B cell (primary cell): ENCODE measurements around the gene IVNS1ABP. TPM values are rescaled to one million over a fixed set of nuclear protein-coding genes. Genes with fewer than 3 reads are reported as not detected.

Experiments
- ATAC-seq: fragments of 200-7000 bp; cut with Tn5 transposase; one replicate; pipeline ENCODE4 v1.10.0; 2021; ENCODE audit warnings: low read depth, mild to moderate bottlenecking, moderate number of reproducible peaks, moderate library complexity
- CTCF ChIA-PET: fragments of 350-600 bp; sonication (Branson Sonifier 250); formaldehyde crosslinking; loops from one replicate; lab custom pipeline; 2021; ENCODE audit warnings: antibody characterized with exemption, inconsistent platforms; lab: Charles Lee
- POLR2A ChIA-PET: fragments of 350-600 bp; sonication (Branson Sonifier 250); formaldehyde crosslinking; loops from one replicate; lab custom pipeline; 2021; ENCODE audit warnings: antibody characterized with exemption; lab: Charles Lee
- DNase-seq: peaks from one replicate; pipeline ENCODE4 v3.0.0; 2013
- H2AFZ ChIP-seq: 2 replicates; pipeline ENCODE4 v1.6.1; 2012; ENCODE audit warnings: mild to moderate bottlenecking, low read depth, low read length; ENCODE audit not compliant: insufficient read depth, poor library complexity, severe bottlenecking
- H3K27ac ChIP-seq, 2 donors: 1 replicate in 1 of 2; 2 replicates in 1 of 2; pipeline ENCODE4 v1.5.1; 2012 to 2013; ENCODE audit warnings: low read length in 2 of 2, mild to moderate bottlenecking in 2 of 2, moderate library complexity in 1 of 2
- H3K27me3 ChIP-seq, 4 experiments: fragments of 200-600 bp in 1 of 4; sonication (generic) in 1 of 4; replicated peaks in 1 of 4; 1 replicate in 2 of 4; 2 replicates in 2 of 4; pipeline versions ENCODE4 v1.6.1 to v1.7.0; 2013 to 2016; ENCODE audit warnings: low read length in 3 of 4, mild to moderate bottlenecking in 2 of 4, mixed read lengths in 1 of 4, moderate library complexity in 1 of 4; ENCODE audit not compliant: insufficient read depth in 4 of 4, control insufficient read depth in 3 of 4; ENCODE audit errors: control extremely low read depth in 1 of 4
- H3K36me3 ChIP-seq, 2 experiments: replicated peaks in 1 of 2; 1 replicate in 1 of 2; 2 replicates in 1 of 2; pipeline versions ENCODE4 v1.6.1 to v1.7.1; 2013; ENCODE audit warnings: low read length in 1 of 2; ENCODE audit not compliant: insufficient read depth in 2 of 2, control insufficient read depth in 1 of 2; ENCODE audit errors: control extremely low read depth in 1 of 2, extremely low read depth in 1 of 2
- H3K4me1 ChIP-seq, 2 donors: fragments of 200-600 bp in 1 of 2; sonication (generic) in 1 of 2; 1 replicate in 1 of 2; 2 replicates in 1 of 2; pipeline versions ENCODE4 v1.5.1 to v1.6.1; 2013 to 2017; ENCODE audit warnings: low read length in 2 of 2; ENCODE audit not compliant: control insufficient read depth in 2 of 2, insufficient read depth in 2 of 2
- H3K4me2 ChIP-seq: replicated peaks from 2 replicates; pipeline ENCODE3; 2012; ENCODE audit warnings: mild to moderate bottlenecking, low read depth, low read length; ENCODE audit not compliant: poor library complexity, severe bottlenecking
- H3K4me3 ChIP-seq, 5 experiments: fragments of 200-600 bp in 1 of 5; sonication (generic) in 1 of 5; 1 replicate in 3 of 5; 2 replicates in 2 of 5; pipeline versions ENCODE4 v1.5.1 to v1.7.0; 2011 to 2016; ENCODE audit warnings: low read length in 4 of 5, mild to moderate bottlenecking in 4 of 5, low read depth in 2 of 5, control low read depth in 1 of 5, moderate library complexity in 1 of 5; ENCODE audit not compliant: insufficient read depth in 1 of 5; ENCODE audit errors: control extremely low read depth in 1 of 5, extremely low read depth in 1 of 5
- H3K79me2 ChIP-seq: fragments of 200-600 bp; sonication (generic); one replicate; pipeline ENCODE4 v1.6.0; 2016; ENCODE audit warnings: low read length; ENCODE audit not compliant: control insufficient read depth, insufficient read depth
- H3K9ac ChIP-seq: fragments of 200-600 bp; sonication (generic); 2 replicates; pipeline ENCODE4 v1.6.1; 2017; ENCODE audit warnings: mild to moderate bottlenecking, low read length, moderate library complexity
- H3K9me3 ChIP-seq, 3 donors: one replicate each; pipeline versions ENCODE4 v1.6.1 to v1.7.1; 2013; ENCODE audit warnings: low read length in 2 of 3; ENCODE audit not compliant: control insufficient read depth in 2 of 3, insufficient read depth in 1 of 3; ENCODE audit errors: control extremely low read depth in 1 of 3
- H4K20me1 ChIP-seq: 2 replicates; pipeline ENCODE4 v1.6.0; 2012; ENCODE audit warnings: mild to moderate bottlenecking, low read length; ENCODE audit not compliant: insufficient read depth, control insufficient read depth, poor library complexity, severe bottlenecking
- H3K27ac Mint-ChIP-seq: one replicate; pipeline ENCODE4 v1.8.0; 2021; ENCODE audit warnings: mixed read lengths
- H3K27me3 Mint-ChIP-seq: one replicate; pipeline ENCODE4 v1.8.0; 2021; ENCODE audit warnings: mixed read lengths
- H3K4me1 Mint-ChIP-seq: one replicate; pipeline ENCODE4 v1.8.0; 2021; ENCODE audit warnings: mixed read lengths
- H3K4me3 Mint-ChIP-seq: one replicate; pipeline ENCODE4 v1.8.0; 2021; ENCODE audit warnings: mixed read lengths
- H3K9me3 Mint-ChIP-seq: one replicate; pipeline ENCODE4 v1.8.0; 2022; ENCODE audit warnings: mixed read lengths; ENCODE audit not compliant: insufficient read depth
- CTCF ChIP-seq: fragments of 200-600 bp; IDR thresholded peaks from one replicate; pipeline ENCODE4 v1.8.0; 2022; ENCODE audit warnings: antibody characterized with exemption, mild to moderate bottlenecking
- EZH2 ChIP-seq: IDR thresholded peaks from 2 replicates; pipeline ENCODE4 v1.6.1; 2012; ENCODE audit warnings: borderline replicate concordance, low read depth, mild to moderate bottlenecking, moderate library complexity, low read length; ENCODE audit not compliant: insufficient read depth, poor library complexity, severe bottlenecking
- WGBS: methylation state at CpG from one replicate; pipeline ENCODE4 v1.1.5; 2013; ENCODE audit warnings: missing lambda C conversion rate; ENCODE audit not compliant: insufficient coverage; 5-methylcytosine and 5-hydroxymethylcytosine counted together
- intact Hi-C: fragments of 100-400 bp; cut with micrococcal nuclease; formaldehyde crosslinking; loops from one replicate; pipeline ENCODE4 v1.10.0; 2022
- polyA plus RNA-seq: library from polyadenylated mRNA; depleted of rRNA; stranded (reverse); fragments of >200 nt; gene quantifications from 2 replicates; pipeline ENCODE4 v1.2.3, GENCODE V29; 2012
- total RNA-seq, 2 donors: library from RNA; stranded (reverse); fragments of 120-200 nt in 1 of 2; gene quantifications; 1 replicate in 1 of 2; 2 replicates in 1 of 2; pipeline versions ENCODE4 v1.2.3 to v1.2.4, GENCODE V29; 2013 to 2022

IVNS1ABP gene
- total and polyA plus RNA-seq, 2 donors (not counting 1 experiment from before 2014, with no cell fraction given): 42.9 to 87.0 TPM

GRCh38 chr1:185284533-185285276 lies 32.3 kb downstream of the IVNS1ABP start:
- Histone ChIP-seq H3K4me1 (no peaks in the 10 kb centered on the region), H2AFZ (no peak overlapping the region), H3K9me3 (peaks cover 0 to 1% (median 0%) of the 10 kb centered on the region in 3 donors), H3K9ac (no peak overlapping the region), H3K27ac (no peak overlapping the region), H3K36me3 (peaks cover 0 to 2% of the 10 kb centered on the region in 2 experiments), H3K4me3 (no peak overlapping the region), H3K79me2 (no peaks in the 10 kb centered on the region), H3K27me3 (no peaks in the 10 kb centered on the region), H4K20me1 (no peaks in the 10 kb centered on the region), H3K4me2 (no peak overlapping the region)
- Mint-ChIP-seq H3K9me3 (peaks cover 3% of the 10 kb centered on the region), H3K27me3 (no peaks in the 10 kb centered on the region), H3K4me3 (no peak overlapping the region), H3K27ac (no peak overlapping the region), H3K4me1 (peaks cover 3% of the 10 kb centered on the region)
- TF ChIP-seq EZH2: no peak
- TF ChIP-seq CTCF: no peak
- intact Hi-C loops: no loop called here
- POLR2A ChIA-PET: no interaction called here
- DNase-seq: no peak
- 88% methylated on average over 1 of the region's 2 CpGs for WGBS
- CTCF ChIA-PET: interaction anchor here (1.0 kb wide), 1 partner anchor 396 kb away, joined by 6 read pairs; no protein-coding TSS in a partner anchor
- no peak for ATAC-seq

- no CpG with 5 or more reads among the region's 2 CpGs for WGBS
- intact Hi-C loops: no loop called here
- H3K4me2 ChIP-seq: no peak overlapping the region
- POLR2A ChIA-PET: no interaction called here
- H3K4me1 Mint-ChIP-seq: peaks cover 3% of the 10 kb centered on the region
- CTCF ChIA-PET: interaction anchor here (1.0 kb wide), 1 partner anchor 397 kb away, joined by 6 read pairs; no protein-coding TSS in a partner anchor
- no peaks in the 10 kb centered on the region for H3K9me3 ChIP-seq
- TF ChIP-seq EZH2: no peak
- no peak for TF ChIP-seq CTCF
- H3K27ac ChIP-seq: no peak overlapping the region
- H3K79me2 ChIP-seq: no peaks in the 10 kb centered on the region
- no peak overlapping the region for H3K4me3 ChIP-seq
- H3K27me3 ChIP-seq: no peaks in the 10 kb centered on the region
- H3K27ac Mint-ChIP-seq: no peak overlapping the region
- H3K27me3 Mint-ChIP-seq: no peaks in the 10 kb centered on the region
- no peaks in the 10 kb centered on the region for H4K20me1 ChIP-seq
- no peaks in the 10 kb centered on the region for H3K4me1 ChIP-seq
- DNase-seq (no peak), ATAC-seq (no peak)
- peaks cover 0 to under 1% of the 10 kb centered on the region in 2 experiments for H3K36me3 ChIP-seq
- no peak overlapping the region for H3K4me3 Mint-ChIP-seq
- H3K9me3 Mint-ChIP-seq: peaks cover 3% of the 10 kb centered on the region
- H2AFZ ChIP-seq: no peak overlapping the region
- no peak overlapping the region for H3K9ac ChIP-seq
Observed at GRCh38 chr1:185284116-185284515, 32.9 kb downstream of the IVNS1ABP start.
